CD8-positive, alpha-beta memory T cell (primary cell): ENCODE measurements around the gene EFS. TPM values are rescaled to one million over a fixed set of nuclear protein-coding genes. Genes with fewer than 3 reads are reported as not detected.

Source experiments
- CTCF ChIA-PET: fragments of 350-600 bp; sonication (Branson Sonifier 250); formaldehyde crosslinking; loops from one replicate; lab custom pipeline; 2021; ENCODE audit warnings: antibody characterized with exemption; lab: Charles Lee
- POLR2A ChIA-PET: fragments of 350-600 bp; sonication (Branson Sonifier 250); formaldehyde crosslinking; loops from one replicate; lab custom pipeline; 2021; ENCODE audit warnings: antibody characterized with exemption; lab: Charles Lee
- DNase-seq, 5 donors: peaks; one replicate each; pipeline versions ENCODE4 v3.0.0 to v3.0.0-alpha.2; 2020 to 2022; ENCODE audit warnings: mixed read lengths in 1 of 5
- H3K27ac ChIP-seq: one replicate; pipeline ENCODE4 v1.7.0; 2013; ENCODE audit warnings: low read depth, mild to moderate bottlenecking, low read length, moderate library complexity
- H3K27me3 ChIP-seq: 2 replicates; pipeline ENCODE4 v1.7.0; 2013; ENCODE audit warnings: low read length, mild to moderate bottlenecking; ENCODE audit not compliant: insufficient read depth, poor library complexity, severe bottlenecking
- H3K36me3 ChIP-seq: 2 replicates; pipeline ENCODE4 v1.7.0; 2013; ENCODE audit warnings: mild to moderate bottlenecking, low read length, moderate library complexity; ENCODE audit not compliant: insufficient read depth
- H3K4me1 ChIP-seq: 2 replicates; pipeline ENCODE4 v1.7.0; 2013; ENCODE audit warnings: mild to moderate bottlenecking, low read length, moderate library complexity; ENCODE audit not compliant: insufficient read depth
- H3K4me3 ChIP-seq: 2 replicates; pipeline ENCODE4 v1.7.0; 2013; ENCODE audit warnings: mild to moderate bottlenecking, low read length
- H3K9me3 ChIP-seq: 2 replicates; pipeline ENCODE4 v1.7.0; 2013; ENCODE audit warnings: mild to moderate bottlenecking, low read length
- H3K27ac Mint-ChIP-seq, 8 donors: one replicate each; pipeline ENCODE4 v1.8.0; 2020 to 2021; ENCODE audit warnings: mixed read lengths in 8 of 8, mild to moderate bottlenecking in 6 of 8, inconsistent platforms in 3 of 8, moderate library complexity in 3 of 8
- H3K27me3 Mint-ChIP-seq, 2 donors: one replicate each; pipeline ENCODE4 v1.8.0; 2020 to 2021; ENCODE audit warnings: mixed read lengths in 2 of 2, mild to moderate bottlenecking in 1 of 2, moderate library complexity in 1 of 2
- H3K36me3 Mint-ChIP-seq, 3 donors: one replicate each; pipeline ENCODE4 v1.8.0; 2020 to 2021; ENCODE audit warnings: mixed read lengths in 3 of 3, inconsistent platforms in 1 of 3, mild to moderate bottlenecking in 1 of 3
- H3K4me1 Mint-ChIP-seq, 3 donors: one replicate each; pipeline ENCODE4 v1.8.0; 2020 to 2021; ENCODE audit warnings: mixed read lengths in 3 of 3, inconsistent platforms in 1 of 3, mild to moderate bottlenecking in 1 of 3
- H3K4me3 Mint-ChIP-seq, 7 donors: one replicate each; pipeline ENCODE4 v1.8.0; 2020 to 2021; ENCODE audit warnings: mixed read lengths in 7 of 7, mild to moderate bottlenecking in 6 of 7, moderate library complexity in 4 of 7, inconsistent platforms in 2 of 7
- H3K9me3 Mint-ChIP-seq, 5 donors: one replicate each; pipeline ENCODE4 v1.8.0; 2020 to 2022; ENCODE audit warnings: mixed read lengths in 5 of 5, mild to moderate bottlenecking in 3 of 5, moderate library complexity in 2 of 5, inconsistent platforms in 1 of 5
- polyA plus RNA-seq: library from polyadenylated mRNA; unstranded; fragments of 300-500 nt; fragmentation: Illumina TruSeq; gene quantifications from one replicate; pipeline ENCODE4 v1.2.3, GENCODE V29; 2021
- total RNA-seq, 2 experiments: library from RNA; stranded (reverse); gene quantifications; one replicate each; pipeline ENCODE4 v1.2.3, GENCODE V29; 2021

The EFS gene
- total and polyA plus RNA-seq, 3 experiments from 2014 or later = not detected

DNA sequence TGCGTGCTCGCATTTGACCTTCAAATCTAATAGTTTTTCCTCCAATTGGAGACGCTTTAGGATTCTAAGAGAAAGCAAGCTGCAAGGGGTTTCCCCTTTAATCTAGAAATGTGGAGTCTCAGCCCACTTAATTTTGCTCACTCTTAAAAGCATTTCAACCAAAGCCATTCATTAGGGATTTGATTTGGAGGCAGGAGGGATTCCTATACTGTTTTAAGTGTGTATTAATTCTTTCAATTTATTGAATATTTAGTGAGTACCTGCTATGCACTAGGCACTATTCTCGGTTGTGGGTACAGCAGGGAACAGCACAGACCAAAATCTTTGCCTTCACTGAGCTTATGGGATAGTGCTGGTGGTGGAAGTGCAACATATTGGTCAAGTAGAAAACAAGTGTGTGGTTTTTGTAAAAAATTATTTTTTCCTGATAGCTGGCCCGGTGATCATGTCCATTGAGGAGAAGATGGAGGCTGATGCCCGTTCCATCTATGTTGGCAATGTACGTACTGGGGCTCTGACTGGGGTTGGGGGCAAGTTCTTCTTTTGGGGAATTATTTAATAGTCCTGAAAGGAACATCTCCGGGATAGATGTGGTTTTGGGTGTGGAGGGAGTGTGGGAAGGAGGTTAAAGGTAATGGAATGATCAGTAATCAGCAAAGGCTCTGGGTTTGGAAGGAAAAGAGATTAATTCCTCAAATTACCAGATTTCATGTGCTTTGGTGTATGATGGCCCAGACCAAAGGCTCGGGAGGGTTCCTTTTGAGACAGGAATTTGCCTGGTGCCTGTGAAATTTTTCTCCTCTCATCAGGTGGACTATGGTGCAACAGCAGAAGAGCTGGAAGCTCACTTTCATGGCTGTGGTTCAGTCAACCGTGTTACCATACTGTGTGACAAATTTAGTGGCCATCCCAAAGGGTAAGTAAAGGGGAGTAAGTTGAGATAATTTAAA lies 42.1 kb downstream of the EFS start:
- Mint-ChIP-seq H3K4me1 (peaks cover 30 to 36% (median 30%) of the 10 kb centered on the region in 3 donors), H3K36me3 (peaks cover 0 to 44% (median 6%) of the 10 kb centered on the region in 3 donors), H3K9me3 (no peaks in the 10 kb centered on the region), H3K27me3 (peaks cover 0 to 3% of the 10 kb centered on the region in 2 donors), H3K4me3 (peak overlapping the region; percentile 90 to 99 (median 92)), H3K27ac (peak overlapping the region; percentile 86 to 95 (median 93))
- H3K27ac ChIP-seq = peak overlapping the region; percentile 76
- no peak for DNase-seq
- POLR2A ChIA-PET = interaction anchor here (1.1 to 5.0 kb wide), 3 partner anchors 16 to 37 kb away, joined by 3 to 146 read pairs (median 23); partner anchors contain the start of genes HOMEZ and PPP1R3E
- H3K4me3 ChIP-seq = peak overlapping the region; percentile 79
- H3K27me3 ChIP-seq = no peaks in the 10 kb centered on the region
- H3K9me3 ChIP-seq = no peaks in the 10 kb centered on the region
- peaks cover 23% of the 10 kb centered on the region for H3K4me1 ChIP-seq
- CTCF ChIA-PET = interaction anchor here (0.9 to 3.7 kb wide), 7 partner anchors 21 to 228 kb away, joined by 3 to 52 read pairs (median 11); partner anchors contain the start of genes ACIN1, C14orf119 and PPP1R3E
- H3K36me3 ChIP-seq = peaks cover 20% of the 10 kb centered on the region

DNA sequence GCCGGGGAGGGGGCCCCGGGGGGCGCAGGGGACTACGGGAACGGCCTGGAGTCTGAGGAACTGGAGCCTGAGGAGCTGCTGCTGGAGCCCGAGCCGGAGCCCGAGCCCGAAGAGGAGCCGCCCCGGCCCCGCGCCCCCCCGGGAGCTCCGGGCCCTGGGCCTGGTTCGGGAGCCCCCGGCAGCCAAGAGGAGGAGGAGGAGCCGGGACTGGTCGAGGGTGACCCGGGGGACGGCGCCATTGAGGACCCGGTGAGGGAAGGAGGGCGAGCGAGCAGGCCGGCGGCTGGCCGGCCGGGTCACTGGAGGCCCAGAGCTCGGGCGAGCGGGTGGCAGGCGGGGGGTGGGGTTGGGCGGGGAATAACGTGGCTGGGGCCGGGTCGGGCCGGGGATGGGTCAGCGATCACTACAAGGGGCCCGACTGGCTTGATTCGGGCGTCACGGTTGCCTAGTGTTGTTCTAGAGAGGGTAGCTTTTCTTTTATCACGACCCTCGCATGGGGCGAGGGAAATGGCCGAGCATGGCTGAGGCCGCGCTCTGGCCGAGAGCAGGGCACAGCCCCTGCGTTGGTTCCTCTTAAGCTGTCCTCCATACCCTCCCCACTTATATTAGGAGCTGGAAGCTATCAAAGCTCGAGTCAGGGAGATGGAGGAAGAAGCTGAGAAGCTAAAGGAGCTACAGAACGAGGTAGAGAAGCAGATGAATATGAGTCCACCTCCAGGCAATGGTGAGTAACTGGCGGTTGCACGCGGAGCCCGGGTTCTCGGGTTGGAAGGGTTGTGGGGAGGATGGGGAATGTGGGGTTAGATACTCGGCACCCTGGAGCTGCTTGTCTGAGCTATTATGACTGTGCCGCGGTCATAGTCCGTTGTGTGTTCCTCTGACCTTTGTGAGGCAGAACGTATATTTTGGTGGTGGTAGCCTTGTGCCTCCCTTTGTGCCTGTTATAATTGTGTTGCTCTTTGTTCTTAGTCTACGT lies 43.1 kb downstream of the EFS start:
- peak overlapping the region; percentile 79 for H3K4me3 ChIP-seq
- no peaks in the 10 kb centered on the region for H3K9me3 ChIP-seq
- H3K4me3 Mint-ChIP-seq = peak overlapping the region; percentile 90 to 99 (median 92)
- H3K27ac Mint-ChIP-seq = peak overlapping the region; percentile 86 to 95 (median 93)
- peak overlapping the region; percentile 76 for H3K27ac ChIP-seq
- peaks cover 20% of the 10 kb centered on the region for H3K36me3 ChIP-seq
- POLR2A ChIA-PET = interaction anchor here (0.5 to 5.0 kb wide), 11 partner anchors 11 to 793 kb away, joined by 3 to 146 read pairs (median 4); partner anchors contain the start of genes ACIN1, C14orf119, HOMEZ and OXA1L
- H3K36me3 Mint-ChIP-seq = peaks cover 0 to 44% (median 6%) of the 10 kb centered on the region in 3 donors
- H3K27me3 ChIP-seq = no peaks in the 10 kb centered on the region
- H3K27me3 Mint-ChIP-seq = peaks cover 3% of the 10 kb centered on the region in 2 donors
- no peaks in the 10 kb centered on the region for H3K9me3 Mint-ChIP-seq
- peaks cover 23% of the 10 kb centered on the region for H3K4me1 ChIP-seq
- DNase-seq = peak; percentile 8 to 60 (median 21)
- CTCF ChIA-PET = interaction anchor here (0.8 to 3.7 kb wide), 18 partner anchors 8 to 759 kb away, joined by 3 to 52 read pairs (median 4); partner anchors contain the start of genes ACIN1, AJUBA, C14orf119 and HOMEZ
- peaks cover 29 to 35% (median 30%) of the 10 kb centered on the region in 3 donors for H3K4me1 Mint-ChIP-seq

DNA sequence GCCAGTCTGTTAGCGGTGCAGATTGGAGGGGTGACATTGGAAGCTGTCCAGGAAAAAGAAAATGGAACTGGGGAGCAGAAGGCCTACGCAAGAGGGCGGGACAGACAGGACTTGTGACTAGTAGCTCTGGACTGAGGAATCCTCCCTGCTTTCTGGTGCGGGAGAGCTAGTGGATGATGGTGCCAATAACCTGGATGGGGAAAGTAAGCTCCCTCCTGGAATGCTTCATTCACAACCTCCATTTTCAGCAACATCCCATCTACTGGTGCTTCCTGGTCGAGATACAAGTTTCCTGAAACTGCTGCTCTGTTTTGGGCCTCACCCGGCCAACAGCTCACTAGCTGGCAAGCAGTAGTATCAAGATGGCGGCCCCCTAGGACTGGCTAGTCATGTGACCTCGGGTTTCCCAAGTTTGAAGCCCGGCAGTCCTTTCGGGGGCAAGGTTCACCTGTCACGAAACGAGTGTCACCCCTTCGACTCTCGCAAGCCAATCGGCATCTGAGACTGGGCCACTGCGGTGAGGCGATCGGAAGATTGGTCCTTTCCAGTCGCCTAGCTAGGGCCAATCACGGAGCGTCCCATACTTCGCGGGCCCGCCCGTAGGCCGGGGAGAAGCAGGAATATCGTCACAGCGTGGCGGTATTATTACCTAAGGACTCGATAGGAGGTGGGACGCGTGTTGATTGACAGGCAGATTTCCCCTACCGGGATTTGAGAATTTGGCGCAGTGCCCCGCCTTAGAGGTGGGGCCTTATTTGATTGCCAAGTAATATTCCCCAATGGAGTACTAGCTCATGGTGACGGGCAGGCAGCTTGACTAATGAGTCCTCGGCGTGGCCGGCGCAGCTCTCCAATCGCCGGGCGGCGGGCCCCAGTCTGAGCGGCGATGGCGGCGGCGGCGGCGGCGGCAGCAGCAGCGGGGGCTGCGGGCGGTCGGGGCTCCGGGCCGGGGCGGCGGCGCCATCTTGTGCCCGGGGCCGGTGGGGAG lies 44.1 kb downstream of the EFS start, which contains the start of gene PABPN1:
Gene PABPN1 (plus strand): TSS at position 874 of the 988 bp plus-strand sequence. CDS start 13 bp downstream, at position 887.
- Histone ChIP-seq H3K27ac (peak within 1 kb of the TSS; percentile 83), H3K4me1 (peaks cover 23% of the 10 kb centered on the region), H3K9me3 (no peaks in the 10 kb centered on the region), H3K27me3 (no peaks in the 10 kb centered on the region), H3K4me3 (peak within 1 kb of the TSS; percentile 79), H3K36me3 (peaks cover 20% of the 10 kb centered on the region)
- H3K4me3 Mint-ChIP-seq = peak within 1 kb of the TSS; percentile 91 to 99 (median 93)
- H3K4me1 Mint-ChIP-seq = peaks cover 29 to 35% (median 30%) of the 10 kb centered on the region in 3 donors
- peak within 1 kb of the TSS; percentile 91 to 99 (median 98) for H3K27ac Mint-ChIP-seq
- H3K27me3 Mint-ChIP-seq = peaks cover 3 to 9% of the 10 kb centered on the region in 2 donors
- peaks cover 0 to 41% (median 6%) of the 10 kb centered on the region in 3 donors for H3K36me3 Mint-ChIP-seq
- POLR2A ChIA-PET = interaction anchor here (0.5 to 5.0 kb wide), 14 partner anchors 10 to 794 kb away, joined by 3 to 146 read pairs (median 4); partner anchors contain the start of genes ACIN1, C14orf119, HAUS4 and HOMEZ
- CTCF ChIA-PET = interaction anchor here (0.8 to 3.7 kb wide), 19 partner anchors 9 to 760 kb away, joined by 3 to 52 read pairs (median 4); partner anchors contain the start of genes ACIN1, AJUBA, C14orf119 and HOMEZ
- DNase-seq = peak; percentile 94 to 99 (median 99)
- no peaks in the 10 kb centered on the region for H3K9me3 Mint-ChIP-seq

DNA sequence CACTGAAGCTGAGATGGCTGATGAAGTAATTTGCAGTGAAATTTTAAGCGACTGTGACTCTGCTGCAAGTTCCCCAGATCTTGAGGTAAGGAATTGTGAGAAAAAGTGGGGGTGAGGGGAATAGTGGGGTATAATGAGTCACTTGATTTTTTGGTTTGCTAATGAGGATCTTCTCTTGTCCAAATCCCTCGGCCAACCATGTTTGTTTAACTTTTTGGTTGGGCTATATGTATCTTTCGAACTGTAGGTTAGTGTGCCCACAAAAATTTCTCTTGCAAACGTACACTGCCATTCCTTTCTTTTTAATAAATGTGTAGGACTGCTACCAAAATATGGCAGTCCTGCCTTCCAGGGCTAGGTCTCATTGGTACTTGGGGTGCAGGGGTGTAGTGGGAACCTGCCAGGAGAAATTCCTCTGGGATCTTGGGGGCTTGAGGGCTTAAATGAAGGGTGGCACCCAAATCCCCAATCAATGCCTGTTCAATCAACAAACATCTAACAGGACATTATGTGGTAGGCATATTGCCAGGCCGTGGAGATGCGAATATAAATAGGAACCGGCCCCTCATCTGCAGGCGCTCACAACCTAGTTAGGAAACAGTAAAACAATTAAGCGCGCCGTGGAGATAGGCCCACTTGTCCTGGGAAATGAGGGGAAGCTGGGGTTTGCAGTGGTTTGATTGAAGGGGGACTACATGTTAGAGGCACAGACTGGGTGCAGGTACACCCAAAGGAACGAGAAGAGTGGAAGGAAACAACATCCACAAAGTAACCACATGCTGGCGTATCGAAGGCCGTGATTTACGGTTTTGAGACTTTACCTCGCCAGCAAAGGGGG lies 45.0 kb downstream of the EFS start:
- DNase-seq = no peak
- ChIA-PET CTCF (interaction anchor here (0.6 to 3.6 kb wide), 12 partner anchors 10 to 225 kb away, joined by 3 to 52 read pairs (median 4); partner anchors contain the start of genes ACIN1, C14orf119 and PPP1R3E), POLR2A (interaction anchor here (0.6 to 5.0 kb wide), 8 partner anchors 17 to 795 kb away, joined by 3 to 146 read pairs (median 5); partner anchors contain the start of genes ACIN1, C14orf119, HAUS4 and HOMEZ)
- Histone ChIP-seq H3K36me3 (peaks cover 20% of the 10 kb centered on the region), H3K27ac (peak overlapping the region; percentile 83), H3K4me3 (peak overlapping the region; percentile 77), H3K9me3 (no peaks in the 10 kb centered on the region), H3K4me1 (peaks cover 23% of the 10 kb centered on the region), H3K27me3 (no peaks in the 10 kb centered on the region)
- peak overlapping the region; percentile 90 to 99 (median 98) for H3K27ac Mint-ChIP-seq
- peaks cover 3 to 9% of the 10 kb centered on the region in 2 donors for H3K27me3 Mint-ChIP-seq
- peak overlapping the region; percentile 89 to 98 (median 93) for H3K4me3 Mint-ChIP-seq
- H3K9me3 Mint-ChIP-seq = no peaks in the 10 kb centered on the region
- peaks cover 29 to 35% (median 30%) of the 10 kb centered on the region in 3 donors for H3K4me1 Mint-ChIP-seq
- peaks cover 0 to 33% (median 5%) of the 10 kb centered on the region in 3 donors for H3K36me3 Mint-ChIP-seq

DNA sequence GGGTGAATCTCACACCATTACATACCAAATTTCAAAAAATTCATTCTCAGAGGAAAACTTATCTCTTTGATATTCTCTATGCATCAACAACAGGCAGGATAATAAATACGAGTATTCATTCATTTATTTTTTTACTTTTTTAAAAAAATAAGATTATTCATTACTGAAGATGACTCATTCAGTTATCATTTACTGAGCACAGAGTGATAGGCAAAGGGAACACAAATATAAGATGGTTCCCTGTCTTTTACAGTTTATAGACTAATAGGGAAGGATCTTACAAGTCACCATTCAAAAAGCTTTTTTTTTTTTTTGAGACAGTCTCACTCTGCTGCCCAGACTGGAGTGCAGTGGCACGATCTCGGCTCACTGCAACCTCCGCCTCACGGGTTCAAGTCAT lies 48.7 kb downstream of the EFS start:
- Mint-ChIP-seq H3K27me3 (peaks cover 2 to 12% of the 10 kb centered on the region in 2 donors), H3K9me3 (no peaks in the 10 kb centered on the region), H3K27ac (no peak overlapping the region), H3K36me3 (peaks cover 0 to 2% (median 0%) of the 10 kb centered on the region in 3 donors), H3K4me3 (no peak overlapping the region), H3K4me1 (peaks cover 13 to 15% (median 13%) of the 10 kb centered on the region in 3 donors)
- Histone ChIP-seq H3K4me1 (peaks cover 10% of the 10 kb centered on the region), H3K27ac (no peak overlapping the region), H3K4me3 (no peak overlapping the region), H3K27me3 (no peaks in the 10 kb centered on the region), H3K9me3 (no peaks in the 10 kb centered on the region), H3K36me3 (no peaks in the 10 kb centered on the region)
- no peak for DNase-seq
- CTCF ChIA-PET = interaction anchor here (1.0 to 1.1 kb wide), 2 partner anchors 14 to 17 kb away, joined by 3 read pairs; partner anchors contain the start of gene PPP1R3E
- POLR2A ChIA-PET = interaction anchor here (0.7 kb wide), 2 partner anchors 43 to 196 kb away, joined by 3 to 8 read pairs; no protein-coding TSS in a partner anchor
